Right renal pelvis (tissue), 4 donors: ENCODE results near the gene STPG1. TPM values are rescaled to one million over a fixed set of nuclear protein-coding genes. Genes with fewer than 3 reads are reported as not detected.

ENCODE experiments used
- DNase-seq, 4 donors: peaks; one replicate each; pipeline ENCODE4 v3.0.0-alpha.2; 2013; ENCODE audit warnings: low read depth in 4 of 4, low spot score in 3 of 4, missing footprints in 1 of 4
- polyA plus RNA-seq, 4 donors: library from polyadenylated mRNA; unstranded; fragments of 120-200 nt; gene quantifications; one replicate each; pipeline ENCODE4 v1.2.1, GENCODE V29; 2013; ENCODE audit not compliant: insufficient read length in 4 of 4

Gene STPG1
- polyA plus RNA-seq, 4 donors: 10.3 to 13.6 (median 12.1) TPM

DNA sequence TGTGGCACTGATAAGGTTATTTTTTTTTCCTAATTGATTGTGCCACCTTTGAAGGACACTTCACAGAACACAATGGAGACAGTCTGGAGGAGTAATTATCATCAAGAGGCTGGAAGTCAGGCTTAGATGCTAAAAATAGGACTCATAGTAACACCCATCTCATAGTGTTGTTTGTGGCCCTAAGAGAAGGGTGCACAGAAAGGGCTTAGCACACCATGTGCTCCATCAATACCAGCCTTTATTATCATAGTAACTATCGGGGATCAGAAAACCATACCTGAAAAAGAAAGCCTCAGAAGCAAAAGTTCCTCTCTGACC is 13.9 kb upstream of the STPG1 start:
- DNase-seq: no peak

DNA sequence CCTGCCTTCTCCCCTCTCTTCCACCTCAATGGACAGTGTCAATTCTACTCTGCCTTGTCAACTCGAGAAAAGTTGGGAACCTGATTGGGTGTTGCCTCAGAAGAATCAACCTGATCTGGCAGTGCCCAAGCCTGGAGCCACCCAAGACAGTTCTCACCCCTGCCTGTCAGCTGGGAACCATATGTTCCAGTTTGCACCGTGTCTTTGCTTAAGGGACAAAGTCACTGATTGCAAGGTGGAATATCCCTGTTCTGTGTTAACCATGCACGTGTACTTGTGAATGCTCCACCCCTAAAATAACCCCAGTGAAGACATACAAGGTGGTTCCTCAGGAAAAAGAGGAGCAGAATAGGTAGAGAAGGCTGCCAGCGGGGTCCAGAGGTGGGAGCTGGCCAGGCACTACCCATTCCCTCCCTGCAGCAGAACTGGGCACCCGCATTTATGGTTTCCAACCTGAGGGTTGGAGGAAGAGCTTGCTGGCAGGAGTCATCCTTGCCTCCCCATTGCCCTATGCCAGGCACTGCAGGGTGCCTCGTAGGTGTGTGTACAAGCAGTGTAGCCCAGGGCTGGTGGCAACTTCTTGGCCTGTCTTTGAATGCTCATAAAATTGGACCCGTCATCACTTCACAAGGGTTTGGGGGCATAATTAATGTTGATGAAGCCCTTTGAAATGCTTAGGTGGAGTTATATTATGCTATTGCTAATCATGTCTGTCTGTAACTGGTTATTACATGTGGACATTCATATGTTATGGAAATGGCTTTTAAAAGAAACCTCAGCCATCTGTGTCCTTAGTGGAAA is 13.4 kb upstream of the STPG1 start:
- no peak for DNase-seq

DNA sequence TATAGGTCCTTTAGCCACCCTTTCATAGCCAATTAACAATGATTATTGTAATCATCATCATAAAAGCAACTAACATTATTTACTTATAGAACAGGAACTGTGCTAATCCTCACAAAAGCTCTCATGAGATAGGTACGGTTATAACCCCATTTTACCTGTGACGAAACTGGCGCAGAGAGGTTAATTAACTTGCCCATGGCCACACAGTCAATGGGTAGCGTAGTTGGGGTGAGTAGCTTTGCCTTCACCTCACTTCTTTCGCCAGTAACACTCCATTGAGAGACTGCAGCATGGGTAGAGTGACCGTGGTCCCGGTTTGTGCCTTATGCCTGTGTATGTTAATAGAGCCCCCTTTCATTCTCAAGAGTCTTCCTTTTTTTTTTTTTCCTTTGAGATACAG is 12.3 kb upstream of the STPG1 start:
- DNase-seq: no peak

DNA sequence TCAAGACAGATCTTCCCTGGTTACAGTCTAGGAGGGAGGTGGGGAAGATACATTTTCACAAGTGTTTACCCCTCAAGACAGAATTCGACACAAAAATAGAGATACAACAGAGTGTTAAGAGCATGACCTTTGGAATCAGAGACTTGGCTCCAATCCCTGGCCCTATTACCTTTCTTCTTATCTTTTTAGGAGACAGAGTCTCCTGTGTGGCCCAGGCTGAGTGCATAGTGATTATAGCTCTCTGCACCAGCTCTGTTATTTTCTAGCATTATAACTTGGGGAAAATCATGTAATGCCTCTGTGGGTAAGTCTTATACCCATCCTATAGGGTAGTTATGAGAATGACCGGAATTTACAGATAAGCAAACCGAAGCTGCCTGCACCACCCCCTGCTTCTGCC is 11.9 kb upstream of the STPG1 start:
- no peak for DNase-seq

DNA sequence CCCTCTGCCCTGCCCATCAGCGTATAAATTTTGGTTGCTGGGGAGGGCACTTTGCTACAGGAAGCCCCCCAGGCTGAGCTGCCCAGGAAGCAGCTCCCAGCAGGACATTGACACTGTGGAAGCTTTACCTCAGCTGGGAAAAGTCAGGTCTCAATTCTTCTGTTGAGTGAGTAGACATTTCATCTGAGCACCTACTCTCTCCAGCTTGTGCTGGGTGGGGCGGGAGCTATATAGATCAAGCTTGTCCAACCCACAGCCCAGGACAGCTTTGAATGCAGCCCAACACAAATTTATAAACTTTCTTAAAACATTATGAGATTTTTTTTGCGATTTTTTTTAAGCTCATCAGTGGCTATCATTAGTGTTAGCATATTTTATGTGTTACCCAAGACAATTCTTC is 11.4 kb upstream of the STPG1 start:
- DNase-seq: no peak

DNA sequence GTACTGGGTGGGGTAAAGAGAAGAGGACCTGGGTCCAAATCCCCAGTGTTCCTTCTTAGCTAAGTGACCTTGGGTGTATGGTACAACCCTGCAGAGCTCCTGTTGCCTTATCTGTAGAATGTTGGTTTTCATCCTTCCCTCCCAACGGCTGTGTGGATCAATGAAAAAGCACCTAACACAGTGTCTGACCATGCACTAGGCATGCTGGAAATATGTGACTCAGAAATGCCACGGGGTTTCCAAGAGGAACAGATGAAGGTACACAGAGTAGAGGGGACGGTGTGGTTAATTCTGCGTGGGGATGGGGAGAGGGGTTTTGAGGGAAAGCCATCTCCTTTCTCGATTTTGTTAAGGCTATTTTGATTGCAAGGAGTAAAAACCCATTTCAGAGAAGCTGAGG is 10.6 kb upstream of the STPG1 start:
- no peak for DNase-seq

DNA sequence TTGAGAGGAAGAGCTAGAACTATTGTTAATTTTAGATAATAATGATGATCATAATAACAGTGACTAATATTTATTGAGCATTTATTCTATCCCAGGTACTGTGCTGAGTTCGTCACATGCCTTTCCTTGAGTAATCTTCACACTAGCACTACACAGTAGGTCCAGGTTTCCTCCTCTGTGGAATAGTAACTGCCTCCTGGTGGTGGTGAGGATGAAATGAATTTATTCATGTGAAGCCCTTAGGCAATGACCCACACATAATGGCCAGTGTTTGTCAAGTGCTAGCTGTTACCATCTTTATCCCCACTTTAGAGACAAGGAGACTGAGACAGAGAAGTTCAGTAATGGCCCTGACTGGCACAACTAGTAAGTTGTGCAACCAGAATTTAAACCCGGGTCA is 7.9 kb upstream of the STPG1 start:
- DNase-seq: no peak

DNA sequence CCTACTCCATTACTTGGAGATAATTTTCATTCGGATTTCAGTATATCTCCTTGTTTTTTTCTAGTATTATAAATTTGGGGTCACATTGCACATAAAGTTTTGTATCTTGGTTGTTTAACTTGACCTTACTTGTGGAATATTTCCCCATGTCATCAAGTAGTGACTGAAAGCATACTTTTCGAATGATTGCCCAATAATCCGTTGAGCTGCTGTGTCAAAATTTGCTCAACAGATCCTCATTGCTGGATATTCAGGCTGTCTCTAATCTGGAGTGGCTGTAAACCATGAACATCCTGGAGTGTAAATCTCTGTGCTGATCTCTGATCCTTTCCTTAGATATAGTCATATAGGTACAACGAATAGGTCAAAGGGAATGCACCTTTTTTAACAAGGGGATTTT is 7.0 kb upstream of the STPG1 start:
- no peak for DNase-seq

DNA sequence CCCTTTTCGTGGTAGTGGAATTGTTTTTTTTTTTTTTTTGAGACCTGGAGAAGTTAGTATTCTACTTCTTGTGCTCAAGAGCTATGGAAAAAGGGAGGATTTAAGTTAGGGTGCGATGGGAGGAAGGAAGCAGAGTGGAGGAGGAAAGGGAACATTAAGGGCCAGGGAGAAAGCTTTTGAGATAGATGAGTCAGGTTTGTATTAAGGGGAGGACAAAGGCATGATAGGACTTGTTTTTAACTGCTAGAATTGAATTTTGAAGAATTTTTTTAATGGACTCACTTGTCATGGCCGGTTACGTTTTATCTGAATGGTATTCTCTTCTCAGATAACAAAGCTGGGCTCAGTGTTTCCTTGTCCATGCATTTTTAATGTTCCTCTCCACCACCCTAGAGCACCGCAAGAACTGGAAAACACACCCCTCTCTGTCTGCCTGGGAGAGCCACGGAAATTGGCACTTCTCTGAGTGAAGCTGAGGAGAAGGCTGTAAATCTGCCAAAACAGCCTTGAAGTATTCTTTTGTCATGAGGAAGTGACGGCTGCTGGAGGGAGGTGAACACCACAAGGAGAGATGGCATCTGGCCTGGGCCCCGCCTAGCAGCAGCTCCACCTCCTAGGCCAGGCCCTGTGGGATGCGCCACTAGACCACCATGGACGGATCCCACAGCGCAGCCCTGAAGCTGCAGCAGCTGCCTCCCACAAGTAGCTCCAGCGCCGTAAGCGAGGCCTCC is 5.5 kb upstream of the STPG1 start:
- DNase-seq: no peak

DNA sequence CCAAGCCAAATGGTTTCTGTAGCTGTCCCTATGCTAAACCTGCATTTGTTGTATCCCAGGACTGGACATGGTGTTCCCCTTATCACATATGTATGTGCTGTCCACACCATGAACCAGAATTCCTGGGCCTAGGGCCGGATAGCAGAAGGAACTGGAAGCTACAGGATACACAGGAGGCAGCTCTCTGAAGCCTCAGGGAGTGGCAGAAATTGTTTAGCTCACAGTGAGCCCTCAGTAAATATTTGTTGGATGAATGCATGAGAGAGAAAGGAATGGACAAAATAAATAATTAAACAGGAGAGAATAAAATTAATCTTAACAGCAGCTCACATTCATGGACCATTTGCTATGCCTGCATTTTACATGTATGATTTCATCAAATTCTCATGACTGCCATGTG is 4.1 kb upstream of the STPG1 start:
- DNase-seq: no peak

DNA sequence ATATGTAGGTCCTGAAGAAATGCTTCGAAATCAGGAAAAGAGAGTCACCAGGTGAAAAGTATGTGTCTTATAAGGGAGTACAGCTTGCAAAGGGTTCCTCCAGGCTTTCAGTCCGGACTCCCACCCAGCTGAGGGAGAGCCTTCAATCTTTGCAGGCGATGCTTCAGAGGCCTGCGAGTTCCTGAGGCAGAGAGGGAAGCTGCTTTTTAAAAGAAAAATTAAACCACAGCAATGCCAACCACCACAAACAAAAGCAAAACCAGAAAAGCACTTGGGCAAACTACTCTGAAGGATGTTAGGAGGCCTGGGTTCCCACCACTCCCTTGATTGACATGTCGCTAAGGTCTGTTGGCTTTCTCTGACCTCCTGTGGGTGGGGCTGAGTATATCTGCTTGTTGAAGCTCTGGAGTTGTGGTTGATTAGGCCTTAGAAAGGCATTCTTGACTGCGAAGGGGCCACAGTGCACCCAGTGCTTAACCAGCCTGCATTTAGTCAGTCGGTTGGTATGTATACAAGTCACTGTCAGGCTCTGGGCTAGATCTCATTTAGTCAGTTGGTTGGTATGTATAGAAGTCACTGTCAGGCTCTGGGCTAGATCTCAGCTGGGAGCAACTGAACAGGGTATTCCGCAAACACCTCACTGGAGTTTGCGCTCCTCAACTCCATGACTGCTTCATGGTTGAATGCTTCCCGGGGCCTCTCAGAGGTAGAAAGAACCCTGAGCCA is 3.2 kb upstream of the STPG1 start:
- no peak for DNase-seq

DNA sequence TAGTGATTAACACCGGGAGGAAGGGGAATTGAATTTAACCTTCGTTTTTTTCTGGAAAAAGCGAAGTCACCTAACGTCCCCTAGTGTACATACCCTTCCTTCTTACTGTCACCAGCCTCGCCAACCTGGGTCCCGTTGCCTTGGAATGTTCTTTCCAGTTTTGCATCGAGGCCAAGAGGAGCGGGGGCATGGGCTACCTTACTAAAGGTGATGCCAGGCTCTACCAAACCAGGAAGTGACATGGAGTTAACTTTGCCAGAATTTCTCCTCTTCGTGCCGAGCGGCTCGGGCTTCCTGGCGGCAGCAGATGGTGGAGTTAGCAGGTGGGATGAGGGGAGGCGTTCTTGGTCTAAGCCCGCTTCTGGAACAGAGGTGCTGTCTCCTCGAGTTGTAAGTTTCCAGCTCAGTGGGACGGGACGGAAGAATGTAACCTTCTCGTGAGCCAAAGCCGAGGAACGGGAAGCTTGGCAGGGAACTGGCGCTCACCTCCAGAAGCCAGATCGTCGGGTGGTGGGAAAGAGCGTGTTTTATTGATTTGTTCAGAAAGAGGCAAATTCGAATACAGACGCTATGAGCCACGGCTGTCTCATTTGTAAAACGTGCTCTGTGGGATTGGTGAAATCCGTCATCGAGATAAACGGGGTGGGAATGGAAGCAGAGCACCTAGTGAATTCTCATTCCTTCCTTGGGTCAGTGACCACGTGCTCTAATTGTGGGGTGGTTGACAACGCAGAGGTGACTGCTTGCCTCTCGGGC is 2.5 kb upstream of the STPG1 start:
- no peak for DNase-seq

DNA sequence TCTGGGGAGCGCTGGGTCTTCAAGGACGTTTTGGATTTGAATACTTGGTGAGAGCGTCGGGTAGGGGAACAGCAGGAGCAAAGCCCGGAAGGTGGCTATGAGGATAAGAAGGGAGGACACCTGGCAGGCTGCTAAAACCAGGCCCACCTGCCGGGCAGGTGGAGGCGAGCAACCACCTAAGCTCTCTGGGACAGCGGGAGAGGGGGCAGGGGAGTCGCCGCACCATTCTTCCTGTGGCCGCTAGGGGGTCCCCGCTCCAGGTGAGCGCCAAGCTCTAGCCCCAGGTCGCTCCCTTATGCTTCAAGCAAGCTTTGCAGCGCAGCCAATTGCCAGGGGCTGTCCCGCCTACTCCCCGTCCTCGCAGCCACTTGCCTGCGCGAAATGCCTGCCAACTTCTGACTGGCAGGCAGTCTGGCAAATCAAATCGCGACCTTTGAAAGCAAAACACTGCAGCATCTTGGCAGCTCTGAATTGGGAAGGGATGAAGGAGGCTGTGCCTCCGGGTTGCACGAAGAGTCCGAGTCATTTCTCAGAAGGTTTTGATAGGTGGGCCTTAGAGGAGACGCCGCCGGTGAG is 1.8 kb upstream of the STPG1 start, which contains the start of gene NIPAL3:
Gene NIPAL3, plus strand, starts transcription at position 469 of the 576 bp plus-strand sequence. CDS start 3,746 bp downstream, outside the sequence.
- peak; percentile 97 to 100 (median 98) for DNase-seq

DNA sequence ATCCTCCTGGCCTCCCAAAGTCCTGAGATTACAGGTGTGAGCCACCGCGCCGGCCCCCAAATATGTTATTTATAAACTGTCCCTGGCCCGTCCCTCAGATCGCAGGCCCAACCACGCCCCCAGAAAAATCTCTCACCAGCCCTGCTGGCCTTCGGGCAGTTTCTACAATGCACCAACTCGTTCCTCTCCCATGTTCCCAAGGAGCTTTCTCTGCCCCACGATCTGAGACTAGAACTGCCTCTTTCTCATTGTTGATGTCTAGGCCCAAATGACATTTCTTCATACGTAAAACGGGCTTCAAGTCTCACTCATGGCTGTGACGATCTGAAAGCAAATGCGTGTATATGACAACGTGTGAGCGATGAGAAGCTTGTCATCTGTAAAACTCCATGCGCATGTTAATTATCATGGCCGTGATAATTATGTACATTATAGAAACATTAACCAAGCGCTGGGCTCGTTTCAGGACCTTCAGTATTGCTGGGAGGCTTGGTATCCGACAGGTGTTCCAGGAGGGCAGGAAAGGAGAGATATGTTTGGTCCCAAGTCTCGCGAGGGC is 1.3 kb upstream of the STPG1 start:
- DNase-seq: no peak

DNA sequence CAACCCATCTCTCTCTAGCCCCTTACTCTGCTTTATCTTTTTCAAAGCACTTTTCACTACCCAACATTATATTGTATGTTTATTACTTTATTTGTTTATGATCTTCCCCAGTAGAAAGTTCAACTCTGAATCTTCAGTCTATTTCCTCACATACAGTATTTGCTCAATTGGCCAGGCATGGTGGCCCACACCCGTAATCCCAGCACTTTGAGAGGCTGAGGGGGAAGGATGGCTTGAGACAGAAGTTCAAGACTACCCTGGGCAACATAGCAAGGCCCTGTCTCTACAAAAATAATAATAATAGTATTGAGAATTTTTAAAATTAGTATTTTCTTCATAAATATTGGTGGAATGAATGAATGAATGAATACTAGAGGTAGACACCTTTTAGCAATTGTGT is 1.2 kb downstream of the STPG1 start:
- DNase-seq: no peak

DNA sequence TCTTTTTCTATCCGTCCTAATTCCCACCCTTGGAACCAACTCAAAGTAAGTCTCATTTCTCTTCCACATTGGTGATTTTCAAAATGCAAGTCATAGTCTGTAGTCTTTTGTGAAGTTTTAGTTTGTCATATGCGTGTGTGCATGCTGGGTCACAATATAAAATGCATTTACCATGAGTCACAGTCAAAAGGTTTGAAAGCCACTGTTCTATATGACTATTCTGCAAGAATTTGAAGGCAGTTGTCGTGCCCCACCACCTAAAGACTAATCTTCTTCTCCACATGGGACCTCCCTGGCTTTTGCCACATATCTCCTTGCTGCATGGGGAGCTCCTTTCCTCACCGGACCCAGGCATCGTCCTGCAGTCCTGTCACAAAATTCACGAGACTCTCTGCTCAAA is 1.6 kb downstream of the STPG1 start:
- DNase-seq: no peak

DNA sequence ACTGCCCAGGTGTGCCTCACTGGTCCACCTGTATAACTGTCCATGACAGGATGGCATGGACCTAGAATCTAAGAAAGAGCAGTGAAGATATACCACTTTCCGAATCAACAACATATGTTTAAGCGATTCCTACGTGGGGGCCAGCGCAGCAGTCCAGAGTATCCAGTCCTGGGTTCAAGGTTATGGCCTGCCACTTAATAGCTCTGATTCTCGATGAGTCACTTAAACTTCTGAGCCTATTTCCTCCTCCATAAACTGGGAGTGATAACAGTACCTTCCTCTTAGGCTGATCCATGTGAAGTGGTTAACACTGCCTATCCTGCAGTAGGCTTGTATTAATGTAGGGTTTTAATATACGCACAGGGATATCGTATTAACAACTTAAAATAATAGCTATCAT is 2.8 kb downstream of the STPG1 start:
- no peak for DNase-seq

DNA sequence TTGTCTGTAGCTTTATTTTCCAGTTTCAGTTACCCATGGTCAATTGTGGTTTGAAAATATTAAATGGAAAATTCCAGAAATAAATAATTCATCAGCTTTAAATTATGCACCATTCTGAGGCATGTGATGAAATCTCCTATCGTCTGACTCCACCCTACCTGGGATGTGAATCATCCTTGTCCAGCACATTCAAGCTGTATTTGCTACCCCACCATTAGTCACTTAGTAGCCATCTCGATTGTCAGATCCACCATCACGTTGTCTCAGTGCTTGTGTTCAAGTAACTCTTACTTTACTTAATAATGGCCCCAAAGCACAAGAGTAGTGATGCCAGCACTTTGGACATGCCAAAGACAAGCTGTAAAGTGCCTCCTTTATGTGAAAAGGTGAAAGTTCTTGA is 4.0 kb downstream of the STPG1 start:
- DNase-seq: no peak

DNA sequence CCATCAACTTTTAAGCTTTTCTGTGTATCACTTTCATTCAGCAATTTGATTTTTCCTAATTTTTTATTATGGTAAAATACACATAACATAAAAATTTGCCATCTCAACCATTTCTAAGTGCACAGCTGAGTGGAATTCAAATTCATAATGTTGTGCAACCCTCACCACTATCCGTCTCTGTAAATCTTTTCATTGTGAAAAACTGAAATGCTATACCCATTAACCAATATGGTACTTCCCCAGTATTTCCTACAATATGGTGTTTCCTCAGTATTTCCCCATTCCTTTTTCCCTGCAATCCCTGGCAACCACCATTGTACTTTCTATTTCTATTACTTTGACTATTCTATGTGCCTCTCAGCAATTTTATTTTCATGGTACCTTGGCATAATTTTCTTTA is 6.8 kb downstream of the STPG1 start:
- DNase-seq: no peak

DNA sequence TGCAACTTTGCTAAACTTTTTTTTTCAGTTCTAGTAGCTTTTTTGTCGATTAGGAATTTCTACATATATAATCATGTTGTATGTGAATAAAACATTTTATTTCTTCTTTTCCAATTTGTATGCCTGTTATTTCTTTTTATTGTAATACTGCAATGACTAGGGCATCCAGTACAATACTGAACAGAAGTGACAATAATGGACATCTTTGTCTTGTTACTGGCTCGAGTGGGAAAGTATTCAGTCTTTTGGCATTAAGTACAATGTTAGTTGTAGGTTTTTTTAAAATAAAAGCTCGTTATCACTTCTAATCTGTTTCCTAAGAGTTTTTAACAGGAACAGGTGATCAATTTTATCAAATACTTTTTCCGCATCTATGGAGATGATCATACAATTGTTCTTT is 9.8 kb downstream of the STPG1 start:
- DNase-seq: no peak
